Right lobe of liver (tissue), 4 donors: ENCODE data around the gene ACOD1.

Experiments used
- POLR2A ChIP-seq: fragments of 450-650 bp; IDR thresholded peaks from one replicate; pipeline ENCODE4 v1.6.1; 2017; ENCODE audit warnings: antibody characterized with exemption, mild to moderate bottlenecking
- TF ChIP-seq, protein P1 (sequence below), 4 donors: fragments of 200-600 bp in 3 of 4; fragments of 450-650 bp in 1 of 4; IDR thresholded peaks; one replicate each; pipeline versions ENCODE4 v1.5.1 to v1.8.0; 2016 to 2022; ENCODE audit warnings: antibody characterized with exemption in 4 of 4, mild to moderate bottlenecking in 2 of 4
- donor health status: DM: no; HTN: no; CAD: no.
- donor health status: DM: no; HTN: no; CAD: no.
- donor health status: DM: no; HTN: yes; CAD: no.

DNA sequence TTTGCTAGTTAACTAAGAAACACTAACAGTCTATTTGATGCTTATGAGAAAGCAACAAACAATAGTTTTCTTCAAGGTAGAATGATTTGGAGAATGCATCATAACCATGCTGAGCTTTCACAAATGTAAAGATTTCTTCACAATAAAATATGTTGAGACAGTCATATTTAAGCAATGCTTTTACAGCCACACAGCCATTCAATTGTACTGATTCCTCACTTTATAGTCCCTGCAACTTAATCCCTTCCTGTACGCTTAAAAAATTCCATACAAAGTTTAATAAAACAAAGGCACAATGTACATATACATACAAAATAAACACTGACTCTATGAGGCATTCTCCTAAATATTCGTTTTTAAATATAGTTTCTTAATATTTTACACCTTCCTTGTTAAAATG is 4.7 kb upstream of the ACOD1 start:
- TF ChIP-seq, protein P1, sequence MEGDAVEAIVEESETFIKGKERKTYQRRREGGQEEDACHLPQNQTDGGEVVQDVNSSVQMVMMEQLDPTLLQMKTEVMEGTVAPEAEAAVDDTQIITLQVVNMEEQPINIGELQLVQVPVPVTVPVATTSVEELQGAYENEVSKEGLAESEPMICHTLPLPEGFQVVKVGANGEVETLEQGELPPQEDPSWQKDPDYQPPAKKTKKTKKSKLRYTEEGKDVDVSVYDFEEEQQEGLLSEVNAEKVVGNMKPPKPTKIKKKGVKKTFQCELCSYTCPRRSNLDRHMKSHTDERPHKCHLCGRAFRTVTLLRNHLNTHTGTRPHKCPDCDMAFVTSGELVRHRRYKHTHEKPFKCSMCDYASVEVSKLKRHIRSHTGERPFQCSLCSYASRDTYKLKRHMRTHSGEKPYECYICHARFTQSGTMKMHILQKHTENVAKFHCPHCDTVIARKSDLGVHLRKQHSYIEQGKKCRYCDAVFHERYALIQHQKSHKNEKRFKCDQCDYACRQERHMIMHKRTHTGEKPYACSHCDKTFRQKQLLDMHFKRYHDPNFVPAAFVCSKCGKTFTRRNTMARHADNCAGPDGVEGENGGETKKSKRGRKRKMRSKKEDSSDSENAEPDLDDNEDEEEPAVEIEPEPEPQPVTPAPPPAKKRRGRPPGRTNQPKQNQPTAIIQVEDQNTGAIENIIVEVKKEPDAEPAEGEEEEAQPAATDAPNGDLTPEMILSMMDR (IDR thresholded peaks at IDR 0.05), result no peak
- TF ChIP-seq POLR2A, result no peak
